ENCODE measurements around the gene AADAC.
"Not testable (repeated sequence)": the region's sequence is repeated elsewhere in the genome, so short reads cannot be mapped to it uniquely, and the experiment has no call there.

Gene AADAC

DNA sequence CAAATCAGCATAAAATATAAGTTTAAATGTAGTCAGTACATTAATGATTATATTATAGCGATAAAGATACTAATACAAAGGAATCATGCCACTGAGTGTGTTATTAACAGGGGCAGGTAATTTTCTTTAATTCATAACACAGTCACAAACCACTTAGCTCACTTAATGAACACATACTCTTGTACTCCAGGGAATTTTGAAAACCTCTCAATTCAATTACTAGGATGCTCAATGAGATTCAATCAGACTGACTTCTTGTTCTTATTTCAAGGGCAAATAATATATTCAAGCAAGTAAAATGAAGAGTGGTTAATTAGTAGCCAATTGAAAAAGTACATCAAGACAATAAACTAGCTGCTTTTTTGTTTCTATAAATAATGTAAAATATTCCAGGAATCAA is 53.8 kb downstream of the AADAC start:
- ATAC-seq (replicated peaks; ENCODE audit: extremely low read depth, poor library complexity, severe bottlenecking): no peak

GRCh38 chr3:151869181-151869580 is 55.3 kb downstream of the AADAC start:
- H3K4me3 Mint-ChIP-seq: no peak overlapping the region

More for the DNA sequence above, 53.8 kb downstream of the AADAC start:
- Mint-ChIP-seq H3K4me1 (no peaks in the 10 kb centered on the region), H3K27me3 (no peaks in the 10 kb centered on the region), H3K9me3 (no peaks in the 10 kb centered on the region), H3K36me3 (ENCODE audit: insufficient read depth) (no peaks in the 10 kb centered on the region), H3K4me3 (no peak overlapping the region), H3K27ac (ENCODE audit: low read depth) (no peak overlapping the region)
- DNase-seq (ENCODE audit: low spot score in 2 of 2): no peak

GRCh38 chr3:151871639-151872468 is 57.9 kb downstream of the AADAC start:
- H3K27ac Mint-ChIP-seq (ENCODE audit: low read depth): no peak overlapping the region
- H3K4me1 Mint-ChIP-seq: peaks cover 6% of the 10 kb centered on the region
- H3K4me3 Mint-ChIP-seq: no peak overlapping the region
- no peaks in the 10 kb centered on the region for H3K9me3 Mint-ChIP-seq
- ATAC-seq (replicated peaks; ENCODE audit: extremely low read depth, poor library complexity, severe bottlenecking) (no peak), DNase-seq (ENCODE audit: low spot score in 2 of 2) (no peak)
- no peaks in the 10 kb centered on the region for H3K36me3 Mint-ChIP-seq (ENCODE audit: insufficient read depth)
- H3K27me3 Mint-ChIP-seq: peaks cover 7% of the 10 kb centered on the region

More at GRCh38 chr3:151869181-151869580, 55.3 kb downstream of the AADAC start:
- no peaks in the 10 kb centered on the region for H3K36me3 Mint-ChIP-seq (ENCODE audit: insufficient read depth)
- no peaks in the 10 kb centered on the region for H3K4me1 Mint-ChIP-seq
- H3K27me3 Mint-ChIP-seq: no peaks in the 10 kb centered on the region
- DNase-seq (ENCODE audit: low spot score in 2 of 2) (no peak), ATAC-seq (replicated peaks; ENCODE audit: extremely low read depth, poor library complexity, severe bottlenecking) (no peak)
- H3K9me3 Mint-ChIP-seq: no peaks in the 10 kb centered on the region
- no peak overlapping the region for H3K27ac Mint-ChIP-seq (ENCODE audit: low read depth)

DNA sequence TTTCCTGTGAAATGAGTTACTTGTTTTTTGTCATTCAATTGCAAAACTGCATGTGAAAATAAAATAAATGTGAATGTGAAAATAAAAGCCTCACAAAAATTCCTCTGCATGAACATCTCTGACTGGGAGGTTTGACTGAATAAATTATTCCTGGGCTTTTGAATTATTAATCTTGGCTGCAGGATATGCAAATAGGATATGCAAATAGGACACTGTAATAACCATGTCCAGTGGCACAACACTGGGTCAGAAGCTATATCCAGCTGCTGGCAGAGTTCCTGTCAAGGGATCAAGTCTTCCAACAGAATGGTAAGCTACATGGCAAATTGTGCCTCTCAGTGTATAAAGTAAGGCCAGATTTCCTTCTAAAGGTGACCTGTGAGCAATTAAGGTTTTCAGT is 59.5 kb downstream of the AADAC start, which contains the start of gene SUCNR1:
Gene SUCNR1 (plus strand): TSS at position 246 of the 400 bp plus-strand sequence. CDS start 6,250 bp downstream, outside the sequence.
- H3K9me3 Mint-ChIP-seq: no peaks in the 10 kb centered on the region
- H3K36me3 Mint-ChIP-seq (ENCODE audit: insufficient read depth): no peaks in the 10 kb centered on the region
- H3K4me1 Mint-ChIP-seq: peaks cover 6% of the 10 kb centered on the region
- DNase-seq (ENCODE audit: low spot score in 2 of 2) (no peak), ATAC-seq (replicated peaks; ENCODE audit: extremely low read depth, poor library complexity, severe bottlenecking) (no peak)
- H3K4me3 Mint-ChIP-seq: no peak within 1 kb of the TSS
- H3K27me3 Mint-ChIP-seq: peaks cover 7% of the 10 kb centered on the region
- no peak within 1 kb of the TSS for H3K27ac Mint-ChIP-seq (ENCODE audit: low read depth)

DNA sequence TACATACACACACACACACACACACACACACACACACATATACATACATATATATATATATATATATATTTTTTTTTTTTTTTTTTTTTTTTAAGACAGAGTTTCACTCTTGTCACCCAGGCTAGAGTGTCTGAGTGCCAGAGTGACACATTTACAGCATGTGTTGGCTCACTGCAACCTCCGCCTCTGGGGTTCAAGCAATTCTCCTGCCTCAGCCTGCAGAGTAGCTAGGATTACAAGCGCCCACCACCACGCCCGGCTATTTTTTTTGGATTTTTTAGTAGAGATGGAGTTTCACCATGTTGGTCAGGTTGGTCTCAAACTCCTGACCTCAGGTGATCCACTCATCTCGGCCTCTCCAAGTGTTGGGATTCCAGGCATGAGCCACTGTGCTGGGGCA is 60.2 kb downstream of the AADAC start:
- not testable (repeated sequence) for H3K27ac Mint-ChIP-seq (ENCODE audit: low read depth); H3K36me3 Mint-ChIP-seq (ENCODE audit: insufficient read depth); ATAC-seq (replicated peaks; ENCODE audit: extremely low read depth, poor library complexity, severe bottlenecking); DNase-seq (ENCODE audit: low spot score in 2 of 2); H3K4me3 Mint-ChIP-seq; H3K27me3 Mint-ChIP-seq; H3K4me1 Mint-ChIP-seq; H3K9me3 Mint-ChIP-seq

DNA sequence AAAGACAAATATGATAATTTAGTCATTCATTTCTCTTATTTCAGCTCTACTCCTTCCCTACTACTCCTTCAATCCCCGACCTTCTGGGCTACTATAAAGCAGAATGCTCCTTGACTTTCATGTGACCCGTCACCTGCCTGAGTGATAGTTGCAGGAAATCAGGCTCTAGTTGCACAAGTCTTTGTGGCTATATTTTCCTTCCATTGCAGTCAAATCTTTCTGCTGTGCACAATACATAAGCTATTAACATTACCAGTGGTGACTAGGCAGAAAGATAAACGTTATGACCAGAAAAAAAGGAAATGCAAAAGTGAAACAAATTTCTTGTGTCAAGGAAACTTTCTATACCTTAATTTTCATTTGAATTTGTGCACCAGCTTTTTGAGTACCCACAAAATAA is 61.8 kb downstream of the AADAC start:
- Mint-ChIP-seq H3K4me1 (peaks cover 6% of the 10 kb centered on the region), H3K4me3 (no peak overlapping the region), H3K36me3 (ENCODE audit: insufficient read depth) (no peaks in the 10 kb centered on the region), H3K27me3 (peaks cover 13% of the 10 kb centered on the region), H3K27ac (ENCODE audit: low read depth) (no peak overlapping the region), H3K9me3 (no peaks in the 10 kb centered on the region)
- ATAC-seq (replicated peaks; ENCODE audit: extremely low read depth, poor library complexity, severe bottlenecking): no peak
- no peak for DNase-seq (ENCODE audit: low spot score in 2 of 2)

DNA sequence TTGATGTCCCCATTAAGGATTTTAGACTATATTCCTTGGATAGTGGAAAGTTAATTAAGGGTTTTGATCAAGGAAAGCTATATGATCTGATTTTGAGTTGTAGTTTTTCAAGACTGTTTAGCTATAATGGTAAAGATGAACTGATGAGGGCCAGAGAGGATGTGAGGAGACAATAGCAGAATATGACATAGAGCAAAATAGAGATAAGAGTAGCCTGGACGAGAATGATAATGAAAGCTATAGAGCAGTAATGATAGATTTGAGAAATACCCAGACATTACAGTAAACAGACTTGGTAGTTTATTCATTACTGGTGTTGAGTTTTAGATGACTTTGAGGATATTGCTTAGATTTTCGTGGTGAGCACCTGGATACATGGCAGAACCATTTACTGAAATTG is 63.4 kb downstream of the AADAC start:
- ATAC-seq (replicated peaks; ENCODE audit: extremely low read depth, poor library complexity, severe bottlenecking): no peak
- H3K9me3 Mint-ChIP-seq: no peaks in the 10 kb centered on the region
- H3K36me3 Mint-ChIP-seq (ENCODE audit: insufficient read depth): no peaks in the 10 kb centered on the region
- peaks cover 17% of the 10 kb centered on the region for H3K27me3 Mint-ChIP-seq
- H3K27ac Mint-ChIP-seq (ENCODE audit: low read depth): no peak overlapping the region
- DNase-seq (ENCODE audit: low spot score in 2 of 2): no peak
- no peak overlapping the region for H3K4me3 Mint-ChIP-seq
- peaks cover 6% of the 10 kb centered on the region for H3K4me1 Mint-ChIP-seq
